Measurements from ENCODE around the gene PAQR8. TPM values are rescaled to one million over a fixed set of nuclear protein-coding genes. Genes with fewer than 3 reads are reported as not detected.

Gene PAQR8
- total RNA-seq, 1 donor from 2014 or later: 7.5 TPM

- H3K27ac Mint-ChIP-seq (ENCODE audit: unreplicated experiment): no peak overlapping the region
- H3K4me1 Mint-ChIP-seq (ENCODE audit: unreplicated experiment): no peaks in the 10 kb centered on the region
- DNase-seq (ENCODE audit: low spot score): no peak
- no peaks in the 10 kb centered on the region for H3K27me3 Mint-ChIP-seq (ENCODE audit: unreplicated experiment)
- H3K36me3 Mint-ChIP-seq (ENCODE audit: low read depth, unreplicated experiment): no peaks in the 10 kb centered on the region
- TF ChIP-seq CTCF (IDR thresholded peaks at IDR 0.05; ENCODE audit: unreplicated experiment): no peak
- no peak overlapping the region for H3K4me3 Mint-ChIP-seq (ENCODE audit: unreplicated experiment)
- no peaks in the 10 kb centered on the region for H3K9me3 Mint-ChIP-seq (ENCODE audit: unreplicated experiment)
These were observed 24.2 kb upstream of the PAQR8 start for GRCh38 chr6:52337633-52338290.

- DNase-seq (ENCODE audit: low spot score): no peak
- Mint-ChIP-seq H3K36me3 (ENCODE audit: low read depth, unreplicated experiment) (no peaks in the 10 kb centered on the region), H3K4me1 (ENCODE audit: unreplicated experiment) (no peaks in the 10 kb centered on the region), H3K27ac (ENCODE audit: unreplicated experiment) (no peak overlapping the region), H3K27me3 (ENCODE audit: unreplicated experiment) (peaks cover 2% of the 10 kb centered on the region), H3K9me3 (ENCODE audit: unreplicated experiment) (no peaks in the 10 kb centered on the region), H3K4me3 (ENCODE audit: unreplicated experiment) (no peak overlapping the region)
- no peak for TF ChIP-seq CTCF (IDR thresholded peaks at IDR 0.05; ENCODE audit: unreplicated experiment)
These were observed 21.4 kb upstream of the PAQR8 start for GRCh38 chr6:52340603-52340880.

GRCh38 chr6:52341561-52342260, 20.2 kb upstream of the PAQR8 start:
- Mint-ChIP-seq H3K4me3 (ENCODE audit: unreplicated experiment) (no peak overlapping the region), H3K27ac (ENCODE audit: unreplicated experiment) (no peak overlapping the region), H3K36me3 (ENCODE audit: low read depth, unreplicated experiment) (no peaks in the 10 kb centered on the region), H3K27me3 (ENCODE audit: unreplicated experiment) (peaks cover 4% of the 10 kb centered on the region), H3K9me3 (ENCODE audit: unreplicated experiment) (no peaks in the 10 kb centered on the region), H3K4me1 (ENCODE audit: unreplicated experiment) (no peaks in the 10 kb centered on the region)
- no peak for TF ChIP-seq CTCF (IDR thresholded peaks at IDR 0.05; ENCODE audit: unreplicated experiment)
- DNase-seq (ENCODE audit: low spot score): no peak

GRCh38 chr6:52345311-52345710, 16.6 kb upstream of the PAQR8 start:
- no peaks in the 10 kb centered on the region for H3K4me1 Mint-ChIP-seq (ENCODE audit: unreplicated experiment)
- no peak overlapping the region for H3K4me3 Mint-ChIP-seq (ENCODE audit: unreplicated experiment)
- peaks cover 4% of the 10 kb centered on the region for H3K27me3 Mint-ChIP-seq (ENCODE audit: unreplicated experiment)
- no peaks in the 10 kb centered on the region for H3K9me3 Mint-ChIP-seq (ENCODE audit: unreplicated experiment)
- TF ChIP-seq CTCF (IDR thresholded peaks at IDR 0.05; ENCODE audit: unreplicated experiment): no peak
- H3K27ac Mint-ChIP-seq (ENCODE audit: unreplicated experiment): no peak overlapping the region
- H3K36me3 Mint-ChIP-seq (ENCODE audit: low read depth, unreplicated experiment): no peaks in the 10 kb centered on the region
- DNase-seq (ENCODE audit: low spot score): no peak

GRCh38 chr6:52346503-52346902, 15.4 kb upstream of the PAQR8 start:
- peaks cover 4% of the 10 kb centered on the region for H3K27me3 Mint-ChIP-seq (ENCODE audit: unreplicated experiment)
- no peak for TF ChIP-seq CTCF (IDR thresholded peaks at IDR 0.05; ENCODE audit: unreplicated experiment)
- no peak overlapping the region for H3K4me3 Mint-ChIP-seq (ENCODE audit: unreplicated experiment)
- no peaks in the 10 kb centered on the region for H3K9me3 Mint-ChIP-seq (ENCODE audit: unreplicated experiment)
- no peak for DNase-seq (ENCODE audit: low spot score)
- no peaks in the 10 kb centered on the region for H3K36me3 Mint-ChIP-seq (ENCODE audit: low read depth, unreplicated experiment)
- H3K27ac Mint-ChIP-seq (ENCODE audit: unreplicated experiment): no peak overlapping the region
- H3K4me1 Mint-ChIP-seq (ENCODE audit: unreplicated experiment): peaks cover 7% of the 10 kb centered on the region

Data from endothelial cell (in vitro differentiated cells).